Measurements from ENCODE around the gene OR10T2.
"Not testable (repeated sequence)": the region's sequence is repeated elsewhere in the genome, so short reads cannot be mapped to it uniquely, and the experiment has no call there.

Gene OR10T2

GRCh38 chr1:158354255-158354654 is 45.0 kb downstream of the OR10T2 start:
- no peak for DNase-seq

GRCh38 chr1:158353303-158354075 is 45.8 kb downstream of the OR10T2 start, which contains the start of gene CD1E:
CD1E (plus strand) TSS chr1:158353894; CDS start chr1:158353989, 95 bp downstream.
- DNase-seq, result no peak

GRCh38 chr1:158348946-158349345 is 50.3 kb downstream of the OR10T2 start:
- DNase-seq, result not testable (repeated sequence)
